GM21619 (cell line): ENCODE data around the gene OR10D3.
"Not testable (repeated sequence)": the region's sequence is repeated elsewhere in the genome, so short reads cannot be mapped to it uniquely, and the experiment has no call there.

Experiments
- ATAC-seq: cut with Tn5 transposase; IDR thresholded peaks from one replicate; pipeline ENCODE4 v1.9.1; 2021; ENCODE audit not compliant: unreplicated experiment

The OR10D3 gene, protein sequence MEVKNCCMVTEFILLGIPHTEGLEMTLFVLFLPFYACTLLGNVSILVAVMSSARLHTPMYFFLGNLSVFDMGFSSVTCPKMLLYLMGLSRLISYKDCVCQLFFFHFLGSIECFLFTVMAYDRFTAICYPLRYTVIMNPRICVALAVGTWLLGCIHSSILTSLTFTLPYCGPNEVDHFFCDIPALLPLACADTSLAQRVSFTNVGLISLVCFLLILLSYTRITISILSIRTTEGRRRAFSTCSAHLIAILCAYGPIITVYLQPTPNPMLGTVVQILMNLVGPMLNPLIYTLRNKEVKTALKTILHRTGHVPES

DNA sequence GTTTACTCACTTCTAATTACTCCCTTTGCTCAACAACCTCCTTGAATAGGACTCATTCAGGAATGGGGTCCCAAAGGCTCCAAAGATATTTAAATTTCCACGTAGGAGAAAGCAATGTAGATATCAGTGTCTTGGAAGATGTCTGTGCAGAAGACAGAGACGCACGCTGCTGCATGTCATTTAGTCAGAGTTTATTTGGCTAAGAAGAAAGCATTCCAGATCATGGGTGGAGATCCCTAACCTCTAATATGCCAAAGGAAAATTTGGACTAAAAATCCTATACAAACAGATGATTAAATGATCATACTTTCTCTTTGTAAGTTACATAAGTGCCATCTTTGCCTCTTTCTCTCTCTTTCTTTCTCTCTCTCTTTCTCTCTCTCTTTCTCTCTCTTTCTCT, at the start of gene OR10D3:
OR10D3 (plus strand) TSS at position 278 of the 400 bp plus-strand sequence. CDS start 1,925 bp downstream, outside the sequence.
- ATAC-seq = no peak

DNA sequence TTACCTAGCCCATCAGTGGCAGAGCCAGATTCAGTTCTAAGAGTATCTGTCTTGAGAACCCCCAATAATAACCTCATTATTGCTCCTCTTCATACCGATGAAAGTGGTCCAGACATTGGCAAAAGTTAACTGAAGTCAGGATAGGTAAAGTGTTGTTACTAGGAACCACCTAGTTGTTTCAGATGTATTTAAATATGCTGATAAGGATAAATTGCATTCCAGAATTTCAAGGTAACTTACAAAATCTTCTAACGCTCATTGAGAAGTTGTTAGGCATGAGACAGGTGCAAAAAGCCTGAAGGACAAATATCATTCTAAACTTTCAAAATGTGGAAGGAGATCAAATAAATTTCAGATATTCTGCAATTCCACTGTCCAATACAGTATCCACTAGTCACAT, 40.1 kb upstream of the OR10D3 start:
- ATAC-seq = no peak

DNA sequence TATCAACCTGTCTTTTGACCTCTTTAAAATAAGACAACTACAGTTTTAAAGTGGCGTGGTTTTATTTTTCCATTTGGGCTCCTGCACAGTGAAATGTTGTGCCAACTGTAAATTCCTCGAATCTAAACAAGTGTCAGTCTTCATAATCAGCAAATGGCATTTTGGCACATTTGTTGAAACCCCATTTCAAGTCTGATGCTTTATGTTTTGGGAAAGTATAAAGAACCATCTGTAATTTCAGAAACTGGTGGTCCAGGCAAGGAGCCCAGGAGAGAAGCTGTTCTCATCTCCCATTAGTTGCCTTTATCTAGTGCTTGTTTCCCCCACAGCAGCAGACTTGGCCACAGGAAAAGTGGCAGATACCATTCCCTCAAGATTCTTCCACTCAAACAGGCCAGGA, 35.2 kb upstream of the OR10D3 start:
- ATAC-seq = no peak

DNA sequence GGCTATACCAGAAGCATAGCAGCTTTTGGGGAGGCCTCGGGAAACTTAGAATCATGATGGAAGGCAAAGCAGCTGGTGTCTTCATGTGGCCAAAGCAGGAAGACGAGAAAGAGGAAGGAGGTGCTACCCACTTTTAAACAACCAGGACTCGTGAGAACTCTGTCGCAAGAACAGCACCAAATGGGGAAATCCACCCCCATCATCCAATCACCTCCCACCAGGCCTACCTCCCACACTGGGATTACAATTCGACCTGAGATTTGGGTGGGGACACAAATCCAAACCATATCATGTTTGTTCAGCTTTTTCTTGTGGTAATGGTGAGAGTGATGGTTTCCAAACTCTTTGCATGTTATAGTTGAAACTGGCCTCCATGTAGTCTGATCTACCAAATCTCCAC, 32.5 kb upstream of the OR10D3 start:
- ATAC-seq = no peak

DNA sequence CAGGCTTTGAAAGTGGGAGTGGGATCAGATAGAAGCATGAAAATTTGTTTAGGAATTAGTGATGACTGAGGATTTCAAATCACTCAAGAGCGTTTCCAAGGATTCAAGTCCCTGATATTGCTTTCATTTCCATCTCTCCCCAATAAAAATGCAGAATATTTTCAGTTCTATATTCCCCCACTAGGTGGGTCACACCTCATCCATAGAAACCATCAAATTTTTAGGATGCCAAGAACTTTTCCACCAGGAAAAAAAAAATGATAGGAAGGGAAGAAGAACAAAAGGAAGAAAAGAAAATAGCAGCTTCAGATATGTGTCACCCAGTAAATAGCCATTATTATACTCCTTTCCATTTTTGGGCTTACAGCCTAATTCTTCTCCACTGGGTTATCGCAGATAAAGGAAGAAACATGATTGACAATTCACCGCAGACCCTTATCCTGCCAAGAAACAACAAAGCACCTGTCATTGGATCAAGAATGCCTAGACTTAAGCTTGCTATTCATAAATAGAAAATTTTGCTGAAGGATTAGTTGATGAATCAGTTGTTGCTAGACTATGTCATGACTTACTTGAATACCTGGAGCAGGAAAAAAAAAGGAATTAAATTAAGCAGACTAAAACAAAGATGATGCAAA, 30.3 kb upstream of the OR10D3 start:
- no peak for ATAC-seq

DNA sequence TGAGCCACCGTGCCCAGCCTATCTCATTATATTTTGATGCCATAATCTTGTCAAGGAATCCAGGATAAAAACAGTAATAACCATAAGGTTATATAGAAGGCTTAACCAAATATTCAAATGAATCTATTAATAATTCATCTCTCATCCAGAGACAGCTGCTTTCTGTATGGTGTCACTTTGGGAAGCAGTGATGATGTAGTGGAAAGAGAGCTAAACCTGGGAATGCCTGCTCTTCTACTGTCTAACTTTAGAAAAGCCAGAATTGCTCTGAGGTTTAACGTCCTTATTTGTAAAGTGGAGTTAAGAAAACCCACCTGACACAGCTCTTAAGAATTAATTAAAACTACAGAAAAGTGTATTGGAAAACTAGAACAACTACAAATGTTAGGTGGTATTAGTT, 29.3 kb upstream of the OR10D3 start:
- no peak for ATAC-seq

DNA sequence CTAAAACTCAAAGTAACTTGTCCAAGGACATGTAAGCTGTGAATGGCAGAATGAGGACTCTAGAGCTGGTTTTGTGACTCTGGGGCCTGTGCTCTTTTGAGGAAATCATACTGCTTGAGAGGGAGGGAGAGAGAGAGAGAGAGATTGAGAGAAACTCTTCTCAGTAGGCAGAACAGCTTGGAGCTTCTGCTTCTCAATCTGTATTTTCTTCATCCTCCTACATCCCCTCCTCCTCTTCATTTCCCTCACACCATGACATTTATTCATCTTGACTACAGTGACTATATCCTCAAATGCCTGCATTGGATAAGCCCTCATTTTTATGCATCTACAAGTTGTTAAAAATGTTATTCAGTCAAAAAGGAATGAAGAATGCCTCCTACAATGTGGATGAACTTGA, 23.7 kb upstream of the OR10D3 start:
- ATAC-seq = no peak

DNA sequence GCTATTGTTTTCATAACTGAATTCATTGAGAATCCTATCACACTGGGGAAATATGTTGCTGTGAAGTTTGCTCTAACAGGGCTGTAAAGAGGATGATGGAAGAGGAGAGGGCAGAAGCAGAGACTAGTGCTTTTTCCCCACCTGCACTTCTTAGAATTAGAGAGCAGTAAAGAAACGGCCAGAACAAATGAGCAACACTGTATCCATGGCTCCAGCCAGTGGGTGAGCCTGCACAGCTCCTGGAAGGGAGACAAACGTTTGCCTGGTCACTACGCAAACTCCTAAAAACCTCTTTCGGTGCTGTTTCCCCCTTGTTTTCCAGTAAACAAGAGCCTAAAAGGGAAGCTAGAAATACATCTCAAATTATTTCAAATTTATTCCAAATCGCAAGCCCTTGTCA, 22.2 kb upstream of the OR10D3 start:
- no peak for ATAC-seq

DNA sequence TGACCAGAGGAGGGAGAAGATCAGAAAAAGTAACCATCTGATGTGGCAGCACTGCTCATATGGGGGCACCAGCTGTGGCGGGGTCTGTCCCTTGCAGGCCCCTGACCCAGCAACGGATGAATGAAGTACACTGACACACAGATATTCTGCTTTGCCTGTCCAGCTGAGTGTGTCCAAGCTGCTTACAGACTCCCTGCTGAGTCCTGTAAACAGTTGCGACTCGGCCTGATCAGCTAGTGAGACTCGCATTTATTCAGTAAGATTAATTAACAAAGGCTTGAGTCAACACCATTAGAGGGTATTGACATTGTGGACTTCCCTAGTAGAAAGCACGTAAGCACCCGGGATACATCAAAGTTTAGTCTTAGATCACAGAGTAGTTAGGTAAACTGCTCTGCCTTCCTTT, 15.3 kb upstream of the OR10D3 start:
- no peak for ATAC-seq

DNA sequence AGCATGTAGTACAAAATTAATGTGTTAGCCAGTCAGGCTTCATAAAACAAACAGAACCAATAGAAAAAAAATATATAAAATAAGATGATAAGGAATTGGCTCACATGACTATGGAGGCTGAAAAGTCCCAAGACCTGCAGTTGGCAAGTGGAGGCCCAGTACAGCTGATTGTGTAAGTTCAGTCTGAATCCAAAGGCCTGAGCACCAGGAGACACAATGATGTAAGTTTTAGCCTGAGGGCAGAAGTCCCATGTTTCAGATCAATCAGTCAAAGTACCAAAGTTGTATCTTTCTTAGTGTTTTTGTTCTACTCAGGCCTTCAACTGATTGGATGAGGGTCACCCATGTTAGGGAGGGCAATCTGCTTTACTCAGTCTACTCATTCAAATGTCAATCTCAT, 14.3 kb upstream of the OR10D3 start:
- ATAC-seq = no peak

DNA sequence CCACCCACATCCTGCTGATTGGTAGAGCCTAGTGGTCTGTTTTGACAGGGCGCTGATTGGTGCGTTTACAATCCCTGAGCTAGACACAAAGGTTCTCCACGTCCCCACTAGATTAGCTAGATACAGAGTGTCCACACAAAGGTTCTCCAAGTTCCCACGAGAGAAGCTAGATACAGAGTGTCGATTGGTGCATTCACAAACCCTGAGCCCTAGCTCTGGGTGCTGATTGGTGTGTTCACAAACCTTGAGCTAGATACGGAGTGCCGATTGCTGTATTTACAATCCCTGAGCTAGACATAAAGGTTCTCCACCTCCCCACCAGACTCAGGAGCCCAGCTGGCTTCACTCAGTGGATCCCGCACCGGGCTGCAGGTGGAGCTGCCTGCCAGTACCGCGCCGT, 12.8 kb upstream of the OR10D3 start:
- not testable (repeated sequence) for ATAC-seq

DNA sequence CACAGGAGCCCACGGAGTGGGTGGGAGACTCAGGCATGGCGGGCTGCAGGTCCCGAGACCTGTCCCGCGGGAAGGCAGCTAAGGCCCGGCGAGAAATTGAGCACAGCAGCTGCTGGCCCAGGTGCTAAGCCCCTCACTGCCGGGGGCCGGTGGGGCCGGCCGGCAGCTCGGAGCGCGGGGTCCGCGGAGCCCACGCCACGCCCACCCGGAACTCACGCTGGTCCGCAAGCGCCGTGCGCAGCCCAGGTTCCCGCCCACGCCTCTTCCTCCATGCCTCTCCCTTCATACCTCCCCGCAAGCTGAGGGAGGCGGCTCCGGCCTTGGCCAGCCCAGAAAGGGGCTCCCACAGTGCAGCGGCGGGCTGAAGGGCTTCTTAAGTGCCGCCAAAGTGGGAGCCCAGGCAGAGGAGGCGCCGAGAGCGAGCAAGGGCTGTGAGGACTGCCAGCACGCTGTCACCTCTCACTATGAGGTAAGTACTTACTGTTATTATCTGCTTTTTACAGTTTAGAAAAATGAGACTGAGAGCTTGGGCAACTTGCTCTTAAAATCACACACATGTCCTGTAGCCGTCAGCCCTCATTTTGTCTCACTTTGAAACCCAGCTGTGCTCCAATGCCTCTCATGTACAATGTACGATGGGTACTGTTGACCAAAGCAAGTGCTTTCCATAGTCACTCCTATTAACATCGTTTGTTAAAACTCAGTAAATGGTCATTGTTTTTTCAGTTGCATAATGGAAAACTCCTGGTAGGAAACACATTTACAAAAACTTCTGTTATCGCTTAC, 12.2 kb upstream of the OR10D3 start:
- ATAC-seq = no peak

DNA sequence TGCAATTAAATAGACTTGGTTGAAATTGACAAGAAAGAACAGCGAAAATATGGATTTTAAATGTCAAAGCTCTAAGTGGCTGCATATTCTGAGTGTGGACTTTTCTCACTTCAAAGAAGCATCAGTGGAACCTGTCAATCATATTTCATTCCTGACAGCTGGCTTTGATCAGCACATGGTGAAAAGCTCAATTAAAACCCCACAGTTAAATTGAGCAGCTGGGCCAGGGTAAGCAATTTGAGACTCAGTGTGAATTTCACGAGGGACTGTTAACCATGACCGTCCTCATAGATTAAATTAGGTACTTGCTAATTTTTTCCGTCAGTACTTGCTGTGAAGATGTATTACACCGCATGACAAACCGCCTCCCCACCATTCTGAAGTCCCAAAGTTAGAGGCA, 11.0 kb upstream of the OR10D3 start:
- no peak for ATAC-seq

DNA sequence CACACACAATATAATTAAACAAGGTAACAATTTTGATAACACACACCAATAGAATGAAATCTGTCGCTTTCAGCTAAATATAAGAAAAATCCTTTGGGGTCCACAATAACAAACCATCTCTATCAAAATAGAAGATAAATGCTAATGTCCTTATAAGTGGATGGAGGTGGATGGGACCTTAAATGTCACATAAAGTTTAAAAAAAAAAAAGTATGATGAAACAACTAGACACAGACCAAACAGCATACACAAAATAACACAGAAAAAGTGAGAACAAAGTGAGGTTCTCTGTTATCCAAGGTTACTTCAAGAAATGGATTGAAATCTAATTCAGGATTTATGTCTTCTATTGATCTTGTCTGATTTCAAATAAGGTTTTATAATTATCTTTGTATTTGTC, 10.5 kb upstream of the OR10D3 start:
- no peak for ATAC-seq

DNA sequence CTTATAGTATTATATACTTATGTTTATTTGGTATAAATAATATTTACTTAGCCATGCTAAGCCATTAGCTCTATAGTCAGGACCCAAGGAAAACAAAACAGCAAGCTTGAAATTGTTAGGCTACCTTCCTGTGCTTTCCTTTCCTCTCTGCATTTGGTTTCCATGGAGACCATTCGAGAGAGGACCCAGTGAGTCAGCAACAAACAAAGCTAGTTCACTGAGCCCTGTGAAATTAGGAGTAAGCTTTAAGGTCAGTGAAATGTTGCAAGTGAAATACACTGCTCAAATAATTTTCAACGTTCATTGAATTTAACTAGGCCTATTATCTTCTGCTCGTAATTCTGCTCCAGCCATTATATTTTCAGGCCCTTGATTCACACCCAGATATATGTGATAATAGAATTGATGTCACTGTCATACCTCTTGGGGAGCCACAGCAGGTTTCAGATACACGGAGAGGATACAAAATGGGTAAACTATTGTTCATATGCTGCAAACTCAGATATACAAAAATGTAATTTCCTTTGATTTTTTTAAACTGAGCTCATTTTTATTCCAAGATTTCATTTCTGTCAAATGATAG, 9.1 kb upstream of the OR10D3 start:
- ATAC-seq = peak; percentile 67

DNA sequence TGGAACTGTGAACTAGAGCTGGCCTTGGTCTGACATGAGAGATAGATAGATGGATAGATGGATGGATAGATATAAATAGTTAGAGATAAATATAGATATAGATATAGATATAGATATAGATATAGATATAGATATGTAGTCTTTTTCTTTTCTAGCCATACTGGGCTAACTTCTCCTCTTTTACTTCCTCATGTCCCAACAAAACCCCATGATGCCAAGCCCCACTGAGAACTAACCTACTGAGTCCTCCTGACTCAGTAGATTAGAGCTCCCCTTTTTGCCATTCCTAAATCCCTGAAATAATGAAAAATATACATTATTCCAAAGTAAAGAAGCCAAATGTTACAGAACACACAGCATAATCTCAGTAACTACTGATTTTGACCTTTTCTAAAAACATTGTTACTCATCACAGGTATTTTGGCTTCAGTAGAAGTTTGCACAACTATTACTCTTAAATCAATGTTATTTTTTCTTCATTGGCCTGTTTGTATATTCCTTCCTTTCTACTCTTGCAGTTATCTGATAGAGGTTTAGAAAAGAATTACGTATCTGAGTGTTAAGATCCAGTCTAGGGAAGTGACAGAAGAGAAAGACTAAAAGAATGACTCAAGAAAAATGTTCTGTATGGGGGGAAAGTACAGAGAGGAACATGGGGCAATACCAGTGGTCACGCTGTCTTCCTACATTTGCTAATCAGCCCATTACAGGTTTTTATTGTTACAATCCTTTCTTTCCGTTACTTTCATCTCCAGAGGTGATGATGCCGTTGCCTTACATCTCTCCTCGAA, 6.0 kb upstream of the OR10D3 start:
- no peak for ATAC-seq

DNA sequence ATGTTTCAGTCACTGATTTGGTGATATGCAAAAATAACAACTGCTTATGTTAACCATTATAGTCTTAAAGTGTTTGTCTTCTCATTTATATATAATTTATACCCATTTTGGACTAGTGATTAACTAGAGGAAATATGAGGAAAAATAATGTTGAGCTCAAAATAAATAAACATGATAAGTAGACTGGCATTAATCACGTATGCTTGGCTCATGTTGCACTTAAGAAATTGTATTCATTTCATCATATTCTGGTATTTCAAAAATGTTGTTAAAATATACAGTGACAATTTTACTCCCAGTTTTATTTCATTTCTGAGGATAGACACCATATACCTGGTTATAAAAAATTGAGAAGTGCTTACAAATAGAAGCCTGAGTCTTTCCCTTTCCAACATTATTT, 3.8 kb upstream of the OR10D3 start:
- no peak for ATAC-seq

DNA sequence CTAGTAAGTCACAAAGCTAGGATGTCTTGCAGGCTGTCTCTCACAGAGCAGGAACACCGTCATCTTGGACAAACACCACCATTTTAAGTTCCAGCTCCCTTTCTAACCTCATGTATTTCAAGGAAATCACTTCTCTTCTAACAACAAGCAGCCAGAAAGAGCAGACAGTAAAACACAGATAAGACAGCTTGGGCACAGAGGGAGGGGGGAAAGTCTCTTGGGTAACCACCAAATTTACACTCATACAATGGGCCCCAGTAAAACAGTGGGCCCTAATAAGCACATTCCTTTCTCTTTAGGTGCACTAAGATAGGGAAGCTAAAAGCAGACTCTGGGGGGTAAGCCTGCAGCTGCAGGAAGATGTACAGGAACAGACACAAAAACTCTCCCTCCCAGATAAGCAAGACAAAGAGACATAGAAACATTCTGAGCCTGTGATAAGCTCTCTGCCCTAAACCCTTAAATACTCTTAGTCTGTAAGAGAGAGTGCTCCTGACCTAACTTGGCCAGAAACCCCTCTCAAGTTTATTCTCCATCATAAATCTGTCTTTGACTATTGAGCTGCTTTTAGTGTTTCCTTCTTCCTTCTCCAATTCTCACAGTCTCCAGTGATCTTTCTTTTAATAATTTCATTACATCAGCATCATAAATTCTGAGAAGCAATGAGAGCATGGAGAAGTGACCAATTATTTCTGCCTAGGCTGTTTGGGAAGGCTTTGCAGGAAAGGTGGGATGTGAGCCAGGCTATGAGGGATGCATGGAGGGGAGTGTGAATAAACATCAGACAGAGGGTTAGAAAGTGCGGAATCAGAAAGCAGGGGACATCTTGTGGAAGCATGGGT, 7.4 kb downstream of the OR10D3 start:
- no peak for ATAC-seq

DNA sequence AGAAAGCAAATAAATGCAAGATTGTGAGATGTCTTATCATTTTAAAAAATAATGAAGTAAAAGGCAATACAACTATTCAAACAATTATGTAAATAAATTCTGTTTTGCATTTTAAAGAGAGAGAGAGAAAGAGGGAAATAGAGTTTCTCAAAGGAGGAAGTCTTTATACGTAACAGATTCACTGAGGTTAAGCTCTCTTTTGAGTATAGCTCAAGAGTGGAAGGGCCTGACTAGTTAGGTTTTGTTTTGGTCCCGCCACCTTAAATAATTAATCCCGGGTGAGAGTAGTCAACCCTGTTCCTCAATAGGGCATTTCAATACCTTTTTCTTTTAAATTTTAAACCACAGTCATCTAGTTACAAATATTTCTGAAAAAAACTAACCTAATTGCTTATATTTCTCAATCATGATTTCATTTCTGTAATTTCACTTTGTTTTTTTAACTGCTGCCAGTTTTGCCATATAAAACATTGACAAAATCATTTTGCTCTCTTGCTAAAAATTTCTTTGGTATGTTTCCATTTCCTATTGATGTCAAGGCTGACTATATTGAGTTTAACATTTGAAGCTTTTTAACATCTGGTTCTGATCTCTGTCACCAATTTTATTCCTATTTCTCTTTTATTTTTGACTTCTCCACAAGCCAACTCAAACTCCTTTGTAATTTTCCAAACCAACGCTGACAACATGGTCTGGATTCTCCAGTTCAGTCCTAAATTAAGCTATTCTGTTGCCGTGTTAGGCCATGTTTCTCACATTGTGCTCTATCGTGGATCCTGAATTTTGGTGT, 10.3 kb downstream of the OR10D3 start:
- ATAC-seq = peak; percentile 85
